K562 (cell line): ENCODE measurements around the gene USP35. TPM values are rescaled to one million over a fixed set of nuclear protein-coding genes. Genes with fewer than 3 reads are reported as not detected.
A peak's percentile ranks its signal among the peaks of the same experiment; 100 is the strongest.

Experiments used
- CHAMP1 ChIP-seq: fragments of 450-650 bp; IDR thresholded peaks from 2 replicates; pipeline ENCODE4 v1.6.1; 2016; ENCODE audit warnings: mild to moderate bottlenecking
- CHCHD3 ChIP-seq: fragments of 250-450 bp; sonication (Bioruptor Pico); IDR thresholded peaks from 2 replicates; pipeline ENCODE4 v2.1.2; 2022; ENCODE audit warnings: mild to moderate bottlenecking
- ETV1 ChIP-seq: fragments of 450-650 bp; conservative IDR thresholded peaks from 2 replicates; pipeline ENCODE4 v1.6.1; 2016; ENCODE audit warnings: missing genetic modification characterization, control low read depth, low read depth, missing compliant biosample characterization
- MGA ChIP-seq: fragments of 450-650 bp; IDR thresholded peaks from 2 replicates; pipeline ENCODE4 v1.6.1; 2016; ENCODE audit warnings: mild to moderate bottlenecking, moderate library complexity
- MLX ChIP-seq, 2 experiments: fragments of 450-650 bp in 1 of 2; sonication (generic) in 1 of 2; formaldehyde crosslinking; conservative IDR thresholded peaks; 2 replicates each; pipeline versions ENCODE4 v1.4.0 to v1.8.1; 2020 to 2022; ENCODE audit warnings: mild to moderate bottlenecking in 1 of 2, missing genetic modification reagents in 1 of 2
- MTA3 ChIP-seq: fragments of 450-650 bp; formaldehyde crosslinking; IDR thresholded peaks from 2 replicates; pipeline ENCODE4 v1.6.1; 2017; ENCODE audit warnings: mild to moderate bottlenecking, borderline replicate concordance
- RNF2 ChIP-seq: sonication (generic); IDR thresholded peaks from 2 replicates; pipeline ENCODE4 v1.6.1; 2016
- SUPT5H ChIP-seq: fragments of 450-650 bp; IDR thresholded peaks from 2 replicates; pipeline ENCODE4 v1.6.1; 2016
- TGIF2 ChIP-seq: sonication (generic); formaldehyde crosslinking; IDR thresholded peaks from 2 replicates; pipeline ENCODE4 v1.8.1; 2022; ENCODE audit warnings: mild to moderate bottlenecking, missing genetic modification reagents, moderate library complexity
- ZBTB7A ChIP-seq: IDR thresholded peaks from 2 replicates; pipeline ENCODE4 v1.6.1; 2011; ENCODE audit warnings: low read depth, mild to moderate bottlenecking, low read length, moderate library complexity, borderline replicate concordance; ENCODE audit not compliant: control insufficient read depth
- ZKSCAN8 ChIP-seq: fragments of 200-800 bp; sonication (Bioruptor generic); IDR thresholded peaks from 2 replicates; pipeline ENCODE4 v1.6.1; 2016; ENCODE audit warnings: missing genetic modification characterization, missing compliant biosample characterization
- ZNF347 ChIP-seq: fragments of 450-650 bp; formaldehyde crosslinking; IDR thresholded peaks from 2 replicates; pipeline ENCODE4 v1.4.0; 2020; ENCODE audit warnings: low read depth, mild to moderate bottlenecking, moderate library complexity
- polyA plus RNA-seq, 8 experiments: library from polyadenylated mRNA; depleted of rRNA in 4 of 8; stranded (reverse) in 5 of 8; unstranded in 3 of 8; fragments of >200 nt; fragmentation: Nextera tagmentation in 2 of 8; fragmentation: Illumina TruSeq in 1 of 8; extraction: Ambion mirVana in 2 of 8; extraction: Trizol in 1 of 8; gene quantifications; 2 replicates each; pipeline versions ENCODE4 v1.2.1 to v1.2.3, GENCODE V29; 2011 to 2014; ENCODE audit warnings: inconsistent platforms in 1 of 8, missing spikeins in 1 of 8
- total RNA-seq, 7 experiments: library from RNA; depleted of rRNA in 6 of 7; stranded (reverse); fragments of >200 nt in 6 of 7; fragmentation: Illumina TruSeq in 2 of 7; extraction: Trizol in 2 of 7; gene quantifications; 2 replicates each; pipeline versions ENCODE4 v1.2.1 to v1.2.3, GENCODE V29; 2011 to 2021; ENCODE audit warnings: low replicate concordance in 1 of 7

USP35 gene
- total and polyA plus RNA-seq, 9 of the 15 experiments (the other 6 are each of a cell fraction or from before 2014, with no cell fraction given), result 0.01 to 4.8 (median 3.6) TPM

- TF ChIP-seq CHAMP1 (no peak), SUPT5H (peak; percentile 88), MTA3 (no peak; the same call in 1 of the 2 replicates), MLX (CRISPR knock-in tag; conservative IDR thresholded peaks at IDR 0.05) (peak in 1 of 2 experiments; percentile 57; a peak in 1 of 4 replicates), ETV1 (tag) (peak; percentile 74), ZBTB7A (peak; percentile 47; the same call in 1 of the 2 replicates), CHCHD3 (CRISPR knock-in tag) (0 out of 2 replicates have a peak, but pooled peaks have one; percentile 5), RNF2 (peak; percentile 67; the same call in 1 of the 2 replicates), ZKSCAN8 (no peak), MGA (peak; percentile 99), TGIF2 (CRISPR knock-in tag) (no peak), ZNF347 (CRISPR knock-in tag) (no peak)
Observed at GRCh38 chr11:78139422-78140391, 49.0 kb upstream of the USP35 start, which contains the start of gene ALG8 (continued).
